Measurements from ENCODE around the gene ANXA6. TPM values are rescaled to one million over a fixed set of nuclear protein-coding genes. Genes with fewer than 3 reads are reported as not detected.

The ANXA6 gene
- total RNA-seq, 1 donor from 2014 or later: 320 TPM

DNA sequence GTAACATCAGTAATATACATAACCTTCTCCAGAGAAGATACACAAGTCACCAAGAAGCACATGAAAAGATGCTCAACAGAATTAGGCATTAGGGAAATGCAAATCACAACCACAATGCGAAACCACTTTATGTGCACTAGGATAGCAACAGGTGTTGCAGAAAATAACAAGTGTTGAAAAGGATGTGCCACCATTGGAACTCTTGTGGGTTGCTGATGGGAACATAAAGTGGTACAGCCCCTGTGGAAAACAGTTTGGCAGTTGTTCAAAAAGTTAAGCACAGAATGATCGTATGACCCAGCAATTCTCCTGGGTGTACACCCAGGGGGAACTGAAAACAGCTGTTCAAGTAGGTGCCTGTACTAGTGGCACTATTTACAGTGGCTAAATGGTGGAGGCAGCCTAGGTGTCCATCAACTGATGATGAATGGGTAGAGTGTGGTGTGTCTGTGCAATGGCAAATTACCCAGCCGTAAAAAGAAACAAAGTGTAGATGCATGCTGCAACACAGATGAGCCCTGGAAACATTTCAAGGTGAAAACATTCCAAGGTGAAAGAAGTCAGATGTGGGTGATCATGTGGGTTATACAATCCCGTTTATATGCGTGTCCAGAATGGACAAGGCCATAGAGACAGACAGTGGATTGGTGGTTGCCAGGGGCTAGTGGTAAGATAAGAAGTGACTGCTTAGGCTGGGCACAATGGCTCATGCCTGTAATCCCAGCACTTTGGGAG lies 39.1 kb upstream of the ANXA6 start:
- Mint-ChIP-seq H3K27me3 (ENCODE audit: low read depth, unreplicated experiment) (peaks cover 4% of the 10 kb centered on the region), H3K9me3 (ENCODE audit: unreplicated experiment) (peaks cover 2% of the 10 kb centered on the region), H3K4me3 (ENCODE audit: unreplicated experiment) (no peak overlapping the region), H3K4me1 (ENCODE audit: low read depth, unreplicated experiment) (no peaks in the 10 kb centered on the region), H3K27ac (ENCODE audit: unreplicated experiment) (no peak overlapping the region), H3K36me3 (ENCODE audit: low read depth, unreplicated experiment) (no peaks in the 10 kb centered on the region)
- Histone ChIP-seq H4K20me1 (ENCODE audit: insufficient read depth, low read length) (no peaks in the 10 kb centered on the region), H3K9me3 (ENCODE audit: insufficient read depth, low read depth, low read length) (no peaks in the 10 kb centered on the region), H3K27me3 (ENCODE audit: insufficient read depth, low read length) (peaks cover 5% of the 10 kb centered on the region), H3K79me2 (ENCODE audit: insufficient read depth, low read length) (no peaks in the 10 kb centered on the region), H3K4me3 (ENCODE audit: insufficient read depth, low read depth, low read length) (no peak overlapping the region), H3K4me1 (ENCODE audit: insufficient read depth, low read length) (no peaks in the 10 kb centered on the region), H3K36me3 (ENCODE audit: insufficient read depth, low read length) (no peaks in the 10 kb centered on the region), H3K4me2 (ENCODE audit: low read length) (no peak overlapping the region), H3K27ac (ENCODE audit: low read depth, low read length) (no peak overlapping the region), H3K9ac (ENCODE audit: low read length) (no peak overlapping the region), H2AFZ (ENCODE audit: low read depth, low read length) (no peak overlapping the region)
- DNase-seq (ENCODE audit: low read depth): no peak
- no peak for FAIRE-seq
- TF ChIP-seq, protein P1, sequence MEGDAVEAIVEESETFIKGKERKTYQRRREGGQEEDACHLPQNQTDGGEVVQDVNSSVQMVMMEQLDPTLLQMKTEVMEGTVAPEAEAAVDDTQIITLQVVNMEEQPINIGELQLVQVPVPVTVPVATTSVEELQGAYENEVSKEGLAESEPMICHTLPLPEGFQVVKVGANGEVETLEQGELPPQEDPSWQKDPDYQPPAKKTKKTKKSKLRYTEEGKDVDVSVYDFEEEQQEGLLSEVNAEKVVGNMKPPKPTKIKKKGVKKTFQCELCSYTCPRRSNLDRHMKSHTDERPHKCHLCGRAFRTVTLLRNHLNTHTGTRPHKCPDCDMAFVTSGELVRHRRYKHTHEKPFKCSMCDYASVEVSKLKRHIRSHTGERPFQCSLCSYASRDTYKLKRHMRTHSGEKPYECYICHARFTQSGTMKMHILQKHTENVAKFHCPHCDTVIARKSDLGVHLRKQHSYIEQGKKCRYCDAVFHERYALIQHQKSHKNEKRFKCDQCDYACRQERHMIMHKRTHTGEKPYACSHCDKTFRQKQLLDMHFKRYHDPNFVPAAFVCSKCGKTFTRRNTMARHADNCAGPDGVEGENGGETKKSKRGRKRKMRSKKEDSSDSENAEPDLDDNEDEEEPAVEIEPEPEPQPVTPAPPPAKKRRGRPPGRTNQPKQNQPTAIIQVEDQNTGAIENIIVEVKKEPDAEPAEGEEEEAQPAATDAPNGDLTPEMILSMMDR (IDR thresholded peaks at IDR 0.05; ENCODE audit: insufficient read depth, low read depth, low read length): no peak
- TF ChIP-seq EZH2 (IDR thresholded peaks at IDR 0.05; ENCODE audit: insufficient read depth, low read length): no peak

DNA sequence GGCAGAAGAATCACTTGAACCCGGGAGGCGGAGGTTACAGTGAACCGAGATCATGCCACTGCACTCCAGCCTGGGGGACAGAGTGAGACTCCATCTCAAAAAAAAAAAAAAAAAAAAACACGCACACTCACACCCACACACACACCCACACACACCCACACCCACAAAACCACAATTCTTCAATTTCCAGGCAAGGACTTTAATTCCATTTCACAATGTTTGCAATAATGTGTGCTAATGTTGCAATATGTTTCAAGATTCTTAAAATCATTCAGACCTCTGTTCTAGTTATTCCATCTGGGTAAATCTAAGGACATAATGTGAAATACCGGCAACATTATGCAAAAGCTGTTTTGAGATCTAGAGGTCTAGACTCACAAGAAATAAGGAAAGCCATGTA lies 38.0 kb upstream of the ANXA6 start:
- Histone ChIP-seq H3K27me3 (ENCODE audit: insufficient read depth, low read length) (peaks cover 3% of the 10 kb centered on the region), H3K9ac (ENCODE audit: low read length) (no peak overlapping the region), H3K79me2 (ENCODE audit: insufficient read depth, low read length) (no peaks in the 10 kb centered on the region), H3K27ac (ENCODE audit: low read depth, low read length) (no peak overlapping the region), H4K20me1 (ENCODE audit: insufficient read depth, low read length) (no peaks in the 10 kb centered on the region), H3K36me3 (ENCODE audit: insufficient read depth, low read length) (no peaks in the 10 kb centered on the region), H3K9me3 (ENCODE audit: insufficient read depth, low read depth, low read length) (no peaks in the 10 kb centered on the region), H2AFZ (ENCODE audit: low read depth, low read length) (no peak overlapping the region), H3K4me2 (ENCODE audit: low read length) (no peak overlapping the region), H3K4me1 (ENCODE audit: insufficient read depth, low read length) (no peaks in the 10 kb centered on the region), H3K4me3 (ENCODE audit: insufficient read depth, low read depth, low read length) (no peak overlapping the region)
- DNase-seq (ENCODE audit: low read depth): no peak
- peaks cover 2% of the 10 kb centered on the region for H3K27me3 Mint-ChIP-seq (ENCODE audit: low read depth, unreplicated experiment)
- H3K9me3 Mint-ChIP-seq (ENCODE audit: unreplicated experiment): peaks cover 2% of the 10 kb centered on the region
- H3K36me3 Mint-ChIP-seq (ENCODE audit: low read depth, unreplicated experiment): no peaks in the 10 kb centered on the region
- FAIRE-seq: no peak
- no peak overlapping the region for H3K27ac Mint-ChIP-seq (ENCODE audit: unreplicated experiment)
- H3K4me3 Mint-ChIP-seq (ENCODE audit: unreplicated experiment): no peak overlapping the region
- H3K4me1 Mint-ChIP-seq (ENCODE audit: low read depth, unreplicated experiment): no peaks in the 10 kb centered on the region
- TF ChIP-seq, protein P1 (IDR thresholded peaks at IDR 0.05; ENCODE audit: insufficient read depth, low read depth, low read length): no peak
- TF ChIP-seq EZH2 (IDR thresholded peaks at IDR 0.05; ENCODE audit: insufficient read depth, low read length): no peak

DNA sequence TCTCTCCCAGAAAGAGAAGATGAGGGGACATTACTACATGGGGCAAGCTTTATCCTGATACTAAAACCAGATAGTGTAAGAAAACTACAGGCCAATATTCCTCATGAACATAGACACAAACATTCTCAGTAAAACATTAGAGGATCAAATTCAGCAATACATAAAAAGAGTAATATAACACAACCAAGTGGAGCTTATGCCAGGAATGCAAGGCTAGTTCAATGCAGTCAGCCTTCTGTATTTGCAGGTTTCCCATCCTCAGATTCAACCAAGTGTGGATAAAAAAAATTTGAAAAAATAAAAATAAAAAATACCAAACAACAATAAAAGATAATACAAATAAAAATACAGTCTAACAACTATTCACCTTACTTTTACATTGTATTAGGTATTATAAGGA lies 35.0 kb upstream of the ANXA6 start:
- no peaks in the 10 kb centered on the region for H3K36me3 ChIP-seq (ENCODE audit: insufficient read depth, low read length)
- Mint-ChIP-seq H3K27ac (ENCODE audit: unreplicated experiment) (no peak overlapping the region), H3K4me1 (ENCODE audit: low read depth, unreplicated experiment) (no peaks in the 10 kb centered on the region), H3K9me3 (ENCODE audit: unreplicated experiment) (peaks cover 11% of the 10 kb centered on the region), H3K36me3 (ENCODE audit: low read depth, unreplicated experiment) (no peaks in the 10 kb centered on the region), H3K4me3 (ENCODE audit: unreplicated experiment) (no peak overlapping the region), H3K27me3 (ENCODE audit: low read depth, unreplicated experiment) (no peaks in the 10 kb centered on the region)
- H3K4me2 ChIP-seq (ENCODE audit: low read length): no peak overlapping the region
- H2AFZ ChIP-seq (ENCODE audit: low read depth, low read length): no peak overlapping the region
- FAIRE-seq (no peak), DNase-seq (ENCODE audit: low read depth) (no peak)
- TF ChIP-seq, protein P1 (IDR thresholded peaks at IDR 0.05; ENCODE audit: insufficient read depth, low read depth, low read length): no peak
- H3K4me3 ChIP-seq (ENCODE audit: insufficient read depth, low read depth, low read length): no peak overlapping the region
- H3K79me2 ChIP-seq (ENCODE audit: insufficient read depth, low read length): no peaks in the 10 kb centered on the region
- H3K27ac ChIP-seq (ENCODE audit: low read depth, low read length): no peak overlapping the region
- no peaks in the 10 kb centered on the region for H3K27me3 ChIP-seq (ENCODE audit: insufficient read depth, low read length)
- H3K9ac ChIP-seq (ENCODE audit: low read length): no peak overlapping the region
- no peaks in the 10 kb centered on the region for H3K4me1 ChIP-seq (ENCODE audit: insufficient read depth, low read length)
- no peaks in the 10 kb centered on the region for H3K9me3 ChIP-seq (ENCODE audit: insufficient read depth, low read depth, low read length)
- no peaks in the 10 kb centered on the region for H4K20me1 ChIP-seq (ENCODE audit: insufficient read depth, low read length)
